HS-5 (cell line): ENCODE results near the gene PPP1R3C.

Experiments used
- DNase-seq: peaks from one replicate; pipeline ENCODE4 v3.0.0-alpha.2; 2012; ENCODE audit warnings: low read depth

The PPP1R3C gene

GRCh38 chr10:91632671-91633550 is at the start of gene PPP1R3C:
TSS of gene PPP1R3C (minus strand) at chr10:91633071. CDS start at chr10:91632969, 102 bp downstream.
- DNase-seq, result peak; percentile 83

GRCh38 chr10:91681361-91682276 is 48.7 kb upstream of the PPP1R3C start:
- no peak for DNase-seq

GRCh38 chr10:91680487-91680886 is 47.6 kb upstream of the PPP1R3C start:
- DNase-seq, result no peak

GRCh38 chr10:91679296-91679695 is 46.4 kb upstream of the PPP1R3C start:
- no peak for DNase-seq

GRCh38 chr10:91677911-91678310 is 45.0 kb upstream of the PPP1R3C start:
- no peak for DNase-seq

- DNase-seq, result no peak
Measured at GRCh38 chr10:91672021-91672608, 39.2 kb upstream of the PPP1R3C start.

GRCh38 chr10:91668913-91669312 is 36.0 kb upstream of the PPP1R3C start:
- DNase-seq, result no peak

- DNase-seq, result no peak
Measured at GRCh38 chr10:91665842-91666241, 33.0 kb upstream of the PPP1R3C start.

- no peak for DNase-seq
Measured at GRCh38 chr10:91664426-91664825, 31.6 kb upstream of the PPP1R3C start.

GRCh38 chr10:91662993-91663392 is 30.1 kb upstream of the PPP1R3C start:
- DNase-seq, result no peak

- DNase-seq, result no peak
Measured at GRCh38 chr10:91653219-91653870, 20.5 kb upstream of the PPP1R3C start.

GRCh38 chr10:91652364-91652763 is 19.5 kb upstream of the PPP1R3C start:
- peak; percentile 97 for DNase-seq

GRCh38 chr10:91643700-91644099 is 10.8 kb upstream of the PPP1R3C start:
- no peak for DNase-seq

GRCh38 chr10:91642831-91643692 is 10.2 kb upstream of the PPP1R3C start:
- peak; percentile 71 for DNase-seq

- DNase-seq, result no peak
Measured at GRCh38 chr10:91636892-91637291, 4.0 kb upstream of the PPP1R3C start.

- no peak for DNase-seq
Measured at GRCh38 chr10:91635401-91636400, 2.8 kb upstream of the PPP1R3C start.

GRCh38 chr10:91634898-91635297 is 2.0 kb upstream of the PPP1R3C start:
- no peak for DNase-seq

GRCh38 chr10:91634246-91634645 is 1.4 kb upstream of the PPP1R3C start:
- DNase-seq, result no peak

- DNase-seq, result no peak
Measured at GRCh38 chr10:91630625-91631024, 2.2 kb downstream of the PPP1R3C start.
